T-helper 22 cell (primary cell): ENCODE results near the gene WDR90.
A peak's percentile ranks its signal among the peaks of the same experiment; 100 is the strongest.
"Not testable (repeated sequence)": the region's sequence is repeated elsewhere in the genome, so short reads cannot be mapped to it uniquely, and the experiment has no call there.

Experiments used
- DNase-seq: peaks from one replicate; pipeline ENCODE4 v3.0.0-alpha.2; 2020; ENCODE audit warnings: low read depth

WDR90 gene

DNA sequence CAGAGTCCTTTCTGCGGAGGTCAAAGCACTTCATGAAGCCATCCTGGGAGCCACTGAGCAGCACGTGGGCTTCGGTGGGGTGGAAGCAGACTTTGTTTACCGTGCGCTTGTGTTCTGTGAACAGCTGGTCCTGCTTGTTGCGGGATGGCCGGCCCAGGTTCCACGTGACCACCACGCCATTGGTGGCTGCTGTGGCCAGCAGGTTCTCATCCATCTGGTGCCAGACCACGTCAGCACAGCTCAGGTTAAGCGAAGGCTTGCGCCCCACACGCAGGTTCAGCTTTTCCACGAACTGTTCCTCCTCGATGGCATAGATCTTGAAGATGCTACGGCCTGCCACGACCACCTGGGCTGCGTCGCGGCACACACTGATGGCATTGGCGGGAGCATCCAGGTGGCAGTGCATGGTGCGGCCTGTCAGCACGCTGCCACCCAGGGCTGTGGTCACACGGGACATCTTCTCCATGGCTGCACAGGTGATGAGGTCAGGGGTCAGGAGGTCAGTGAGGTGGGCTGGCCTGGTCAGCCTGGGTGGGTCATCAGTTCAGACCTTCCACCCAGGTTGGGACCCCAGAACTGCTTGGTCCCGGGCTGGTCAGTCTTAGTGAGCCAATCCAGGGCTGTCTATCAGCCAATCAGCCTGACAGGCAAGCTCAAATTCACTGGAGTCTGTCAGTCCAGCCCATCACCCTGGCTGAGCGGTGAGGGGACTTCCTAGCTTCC lies 40.2 kb downstream of the WDR90 start:
- no peak for DNase-seq

DNA sequence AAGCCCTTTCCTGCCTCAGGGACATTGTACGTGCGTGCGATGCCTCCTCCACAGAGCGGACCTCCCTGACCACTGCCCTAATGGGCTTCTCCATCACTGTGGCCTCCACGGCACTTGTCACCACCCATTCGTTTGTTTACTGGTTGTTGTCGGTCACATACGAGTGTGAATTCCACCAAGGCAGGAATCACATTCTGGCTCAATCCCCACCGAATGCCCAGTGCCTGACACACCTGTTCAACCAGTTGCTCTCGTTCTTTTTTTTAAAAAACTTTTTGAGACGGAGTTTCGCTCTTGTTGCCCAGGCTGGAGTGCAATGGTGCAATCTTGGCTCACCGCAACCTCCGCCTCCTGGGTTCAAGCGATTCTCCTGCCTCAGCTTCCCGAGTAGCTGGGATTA lies 42.1 kb downstream of the WDR90 start:
- DNase-seq = not testable (repeated sequence)

DNA sequence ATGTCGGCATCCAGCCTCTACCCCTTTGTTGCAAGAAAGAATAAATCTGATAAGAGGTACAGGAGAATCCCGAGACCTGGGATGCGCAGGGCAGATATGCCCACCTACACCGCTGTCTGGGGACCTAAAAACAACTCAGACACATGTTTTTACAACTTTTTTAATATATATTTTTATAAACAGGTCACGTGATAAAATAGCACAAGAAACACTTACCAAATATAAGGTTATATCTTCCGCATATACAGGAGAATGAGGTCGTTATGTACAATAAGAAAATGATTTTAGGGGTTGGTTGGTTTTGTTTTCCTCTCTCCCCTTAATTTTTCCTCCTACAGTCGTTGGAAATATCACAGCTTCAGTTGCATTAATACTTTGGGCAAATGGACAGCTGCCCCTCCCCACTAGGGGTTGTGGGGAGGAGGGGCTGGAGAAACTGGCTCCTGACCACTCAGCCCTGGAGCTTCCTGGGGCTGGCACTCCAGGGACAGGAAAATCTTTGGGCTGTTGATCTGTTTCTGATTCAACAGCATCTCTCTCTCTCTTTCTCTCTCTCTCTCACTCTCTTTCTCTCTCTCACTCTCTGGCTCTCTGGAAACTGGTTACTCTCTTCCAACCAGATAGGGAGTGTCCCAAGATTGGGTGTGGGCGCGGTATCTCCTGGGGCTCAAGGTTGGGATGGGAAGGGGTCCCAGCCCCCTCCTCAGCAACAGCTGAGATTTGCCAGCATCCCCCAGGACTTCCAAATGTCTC lies 43.4 kb downstream of the WDR90 start:
- no peak for DNase-seq

DNA sequence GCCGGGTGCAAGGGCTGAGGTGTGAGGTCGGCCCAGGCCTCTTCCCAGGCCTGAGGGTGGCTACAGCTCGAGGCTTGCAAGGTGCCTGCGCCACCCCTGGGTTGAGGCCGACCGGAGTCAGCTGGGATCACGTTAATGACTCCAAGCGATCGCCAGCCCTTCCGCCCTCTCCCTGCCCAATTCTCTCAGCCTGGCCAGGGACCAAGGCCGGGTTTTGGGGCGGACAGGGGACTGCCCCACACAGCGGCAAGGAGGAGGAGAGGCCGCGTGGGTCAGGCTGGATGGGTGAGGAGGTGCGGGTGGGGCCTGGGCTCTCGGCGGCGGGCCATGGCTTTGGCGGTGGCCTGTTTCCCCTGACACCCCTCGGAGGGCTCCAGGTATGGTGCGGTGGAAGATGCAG lies 44.2 kb downstream of the WDR90 start:
- no peak for DNase-seq

DNA sequence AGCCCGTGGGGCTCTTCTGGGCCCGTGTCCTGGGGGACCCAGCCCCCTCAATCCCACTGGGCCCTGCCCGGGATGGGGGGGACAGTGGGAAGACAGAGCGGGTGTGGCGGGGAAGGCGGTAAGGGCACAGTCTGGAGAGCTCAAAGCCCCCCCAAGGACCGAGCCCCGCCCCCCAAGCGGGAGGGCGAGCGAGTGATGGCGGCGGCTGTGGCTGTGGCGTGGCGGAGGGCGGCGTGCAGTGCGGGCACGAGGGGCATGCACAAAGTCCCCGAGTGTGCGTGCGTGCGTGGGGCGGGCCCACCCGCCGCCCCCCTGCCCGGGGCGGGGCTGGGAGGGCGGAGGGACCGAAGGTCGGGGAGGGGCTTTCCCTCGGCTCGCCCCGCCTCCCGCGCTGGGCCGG lies 44.6 kb downstream of the WDR90 start:
- DNase-seq = no peak

DNA sequence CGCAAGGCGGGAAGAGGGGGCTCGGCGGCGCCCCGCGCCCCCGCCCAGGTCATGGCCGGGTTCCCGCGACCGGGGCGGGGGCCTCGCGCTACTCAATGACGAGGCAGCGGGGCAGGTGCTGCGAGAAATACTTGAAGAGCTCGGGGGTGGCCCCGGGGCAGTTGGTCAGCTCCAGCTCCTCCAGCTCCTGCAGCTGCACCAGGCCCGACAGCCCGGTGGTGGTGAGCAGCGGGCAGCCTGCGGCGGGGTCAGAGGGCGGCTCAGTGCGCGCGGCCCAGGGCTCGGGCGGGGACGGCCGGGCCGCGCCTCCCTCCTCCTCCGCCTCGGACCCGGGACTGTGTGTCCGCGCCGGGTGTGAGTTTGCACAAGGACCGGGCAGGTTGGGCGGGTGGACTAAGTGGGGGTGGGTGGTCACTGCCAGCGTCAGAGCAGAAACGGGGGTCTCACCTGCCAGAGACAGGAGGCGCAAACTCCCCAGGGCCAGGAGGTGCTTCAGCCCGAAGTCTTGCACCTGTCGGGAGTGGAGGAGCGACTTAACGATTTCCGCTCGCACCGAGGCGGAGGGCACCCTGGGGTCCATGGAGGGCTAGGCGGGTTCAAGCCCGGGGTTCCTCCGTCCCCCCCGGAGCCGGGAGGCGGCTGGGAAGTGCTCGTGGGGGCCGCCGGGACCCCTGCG lies 45.2 kb downstream of the WDR90 start:
- DNase-seq = no peak

DNA sequence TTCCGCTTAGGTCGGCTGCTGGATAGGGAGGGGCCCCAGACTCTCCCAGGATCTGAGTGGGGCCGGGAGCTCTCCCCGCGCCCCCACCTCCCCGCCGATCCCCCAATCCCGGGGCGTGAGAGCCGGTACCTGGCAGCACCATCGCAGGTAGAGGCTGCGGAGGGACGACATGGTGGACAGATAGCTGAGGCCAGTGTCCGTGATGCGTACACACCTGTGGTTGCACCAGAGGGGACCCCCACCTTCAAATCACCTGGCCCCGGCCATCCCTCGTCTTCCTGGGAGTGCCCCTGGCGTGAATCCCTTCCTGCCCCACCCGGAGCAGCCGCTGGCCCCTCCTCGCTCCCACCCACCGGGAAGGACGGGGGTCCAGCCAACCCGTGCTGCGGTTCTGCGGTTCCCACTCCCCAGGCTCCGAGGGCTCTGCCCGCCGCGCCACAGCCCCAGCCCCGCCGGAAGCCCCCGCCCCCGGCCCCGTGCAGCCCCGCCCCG lies 45.7 kb downstream of the WDR90 start:
- peak; percentile 51 for DNase-seq

DNA sequence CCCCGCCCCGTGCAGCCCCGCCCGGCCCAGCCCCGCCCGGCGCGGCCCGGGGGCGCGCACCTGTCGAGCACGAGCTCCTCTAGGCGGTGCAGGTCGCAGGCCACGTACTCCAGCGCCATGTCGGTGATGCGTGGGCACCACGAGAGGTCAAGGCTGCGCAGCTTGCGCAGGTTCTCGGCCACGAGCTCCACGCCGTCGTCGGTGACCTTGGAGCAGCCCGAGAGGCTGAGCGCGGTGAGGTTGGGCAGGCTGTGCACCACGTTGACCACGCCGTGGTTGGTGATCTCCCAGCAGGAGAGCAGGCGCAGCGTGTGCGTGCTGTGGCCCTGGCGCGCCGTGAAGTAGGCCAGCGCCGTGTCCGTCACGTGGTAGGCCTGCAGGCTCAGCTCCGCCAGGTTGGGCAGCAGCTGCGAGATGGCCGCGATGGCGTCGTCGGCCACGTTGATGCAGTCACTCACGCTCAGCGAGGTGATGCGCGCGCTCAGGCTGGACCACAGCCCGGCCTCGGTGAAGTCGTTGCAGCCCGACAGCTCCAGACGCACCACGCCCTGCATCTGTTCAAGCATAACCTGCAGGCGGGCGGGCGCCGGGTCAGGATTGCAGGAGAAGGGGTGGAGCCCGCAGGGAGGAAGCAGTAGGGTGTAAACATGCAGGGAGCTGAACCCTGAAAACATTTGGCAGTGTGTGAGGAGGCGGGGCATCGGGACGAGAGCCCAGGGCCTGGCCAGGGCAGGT lies 46.4 kb downstream of the WDR90 start:
- DNase-seq = peak; percentile 39

DNA sequence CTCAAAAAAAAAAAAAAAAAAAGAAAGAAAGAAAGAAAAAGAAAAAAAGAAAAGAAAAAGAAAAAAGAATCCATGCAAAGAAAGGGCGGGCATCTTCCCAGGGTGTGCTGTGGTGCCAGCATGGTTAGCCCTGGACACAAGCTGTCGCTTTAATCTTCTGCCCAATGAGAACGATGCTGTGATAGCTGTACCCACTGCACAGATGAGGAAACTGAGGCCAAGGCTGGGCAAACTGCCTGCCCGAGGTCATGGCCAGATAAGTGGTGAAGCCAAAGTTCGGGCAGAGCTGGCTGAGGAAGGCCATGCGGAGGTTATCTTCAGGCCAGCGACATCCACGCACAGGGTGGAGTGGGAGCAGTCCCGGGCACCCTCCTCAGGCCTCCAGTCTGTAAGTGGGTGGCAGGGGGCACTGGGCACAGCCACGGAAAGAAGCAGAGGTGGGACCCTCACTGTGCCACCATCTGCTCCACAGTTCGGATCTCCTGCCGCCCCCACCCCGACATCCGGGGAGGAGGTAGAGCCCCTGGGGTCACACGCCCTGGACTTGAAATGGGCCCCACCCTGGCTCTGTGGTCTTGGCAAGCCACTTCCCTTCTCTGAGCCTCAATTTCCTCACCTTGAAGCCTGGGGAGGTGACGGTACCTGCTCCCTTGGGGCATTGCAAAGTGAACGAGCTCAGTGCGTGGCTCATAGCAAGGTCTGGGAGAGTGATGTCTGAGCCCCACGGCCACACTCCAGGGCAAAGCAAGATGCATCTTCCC lies 49.9 kb downstream of the WDR90 start:
- no peak for DNase-seq

DNA sequence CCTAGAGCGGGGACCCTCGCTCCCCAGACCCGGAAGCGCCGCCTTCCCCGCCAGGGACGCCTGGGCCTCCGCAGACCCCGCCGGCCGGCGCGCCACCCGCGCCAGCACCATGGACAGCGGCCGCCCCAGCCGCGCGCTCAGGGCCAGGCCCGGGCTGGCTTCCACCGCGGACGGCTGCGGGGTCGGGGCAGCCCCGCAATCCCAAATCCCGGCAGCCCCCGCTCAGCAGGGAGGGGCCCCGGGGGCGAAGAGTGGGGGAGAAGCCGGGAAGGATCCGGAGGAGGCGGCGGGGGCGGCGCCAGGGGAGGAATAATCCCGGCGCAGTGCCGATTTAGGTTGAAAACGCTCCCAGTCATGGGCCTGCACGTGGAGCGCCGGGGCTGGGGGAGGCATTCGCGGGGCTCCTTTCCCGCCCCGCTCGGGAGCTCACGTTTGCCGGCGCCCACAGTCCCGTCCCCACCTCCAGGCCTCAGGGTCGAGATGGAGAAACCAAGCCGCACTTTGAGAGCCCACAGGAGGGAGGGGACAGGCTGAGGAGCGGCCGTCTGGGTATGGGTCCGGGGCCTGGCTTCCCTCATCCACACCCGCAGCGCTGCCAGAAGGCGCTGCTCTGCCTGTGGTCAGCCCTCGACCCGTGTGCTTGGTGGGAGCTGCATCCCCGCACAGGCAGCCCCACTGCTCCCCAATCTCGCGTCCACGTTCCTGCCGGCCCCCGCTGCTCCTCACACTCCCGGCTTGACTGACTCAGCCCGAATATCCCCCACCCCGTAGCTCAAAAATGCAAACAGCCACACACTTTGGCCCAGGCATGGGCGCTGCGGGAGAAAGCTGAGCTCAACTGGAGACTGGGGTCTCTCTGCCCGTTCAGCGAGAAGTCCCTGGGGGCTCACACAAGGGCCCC lies 51.8 kb downstream of the WDR90 start:
- DNase-seq = no peak

DNA sequence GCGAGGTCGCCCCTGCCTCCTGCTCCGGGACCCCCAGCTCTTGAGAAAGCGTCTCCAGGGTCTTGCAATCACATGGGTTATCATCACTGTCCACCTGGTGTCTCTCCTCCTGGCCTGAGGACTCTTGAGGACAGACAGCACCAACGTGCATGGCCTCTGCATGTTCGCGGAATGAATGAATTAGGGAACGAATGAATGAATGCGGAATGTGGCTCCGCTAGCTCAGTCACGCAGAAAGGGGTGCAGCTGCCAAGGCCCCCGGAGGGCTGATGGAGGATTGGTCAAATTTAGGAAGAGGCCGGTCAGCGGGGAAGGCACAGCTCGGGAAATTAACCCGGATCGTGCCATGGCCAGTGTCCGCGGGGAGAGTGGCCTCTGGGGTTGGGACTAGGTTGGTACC lies 53.2 kb downstream of the WDR90 start:
- DNase-seq = no peak

DNA sequence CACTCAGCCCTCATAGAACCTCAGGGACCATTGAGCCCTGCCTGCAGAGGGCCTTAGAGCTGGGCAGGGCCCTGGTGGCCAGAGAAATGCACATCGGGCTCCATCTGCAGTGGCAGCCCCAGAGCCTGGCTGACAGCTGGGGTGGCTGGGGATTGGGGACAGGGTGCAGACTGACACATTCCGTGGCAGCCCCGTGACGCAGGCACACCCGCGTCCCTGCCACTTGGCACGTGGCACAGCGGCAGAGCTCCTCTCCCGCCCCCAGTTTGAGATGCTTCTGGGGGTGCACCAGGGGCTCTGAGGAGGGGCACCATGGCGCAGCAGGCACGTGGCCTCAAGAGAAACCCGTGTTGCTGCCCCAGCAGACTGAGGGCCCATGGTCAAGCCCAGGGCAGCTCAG lies 54.2 kb downstream of the WDR90 start:
- DNase-seq = no peak

DNA sequence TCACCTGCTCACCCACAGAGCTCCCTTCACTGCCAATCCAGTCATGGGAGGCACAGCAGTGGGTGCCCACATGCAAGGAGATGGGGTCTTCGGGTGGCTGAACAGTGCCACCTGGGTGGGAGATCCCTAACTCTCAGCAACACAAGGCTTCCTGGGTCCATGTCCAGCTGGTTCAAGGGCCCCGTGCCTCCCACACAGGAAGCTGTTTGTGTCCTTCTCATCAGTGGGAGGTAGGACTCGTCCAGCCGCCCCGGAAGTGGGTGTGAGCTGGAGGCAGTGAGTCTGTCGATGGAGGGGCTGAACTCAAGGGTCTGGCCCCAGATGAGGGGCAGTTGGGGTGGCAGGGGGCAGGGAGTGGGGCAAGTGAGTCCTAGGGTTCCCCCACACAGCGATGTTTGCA lies 54.9 kb downstream of the WDR90 start:
- DNase-seq = no peak

DNA sequence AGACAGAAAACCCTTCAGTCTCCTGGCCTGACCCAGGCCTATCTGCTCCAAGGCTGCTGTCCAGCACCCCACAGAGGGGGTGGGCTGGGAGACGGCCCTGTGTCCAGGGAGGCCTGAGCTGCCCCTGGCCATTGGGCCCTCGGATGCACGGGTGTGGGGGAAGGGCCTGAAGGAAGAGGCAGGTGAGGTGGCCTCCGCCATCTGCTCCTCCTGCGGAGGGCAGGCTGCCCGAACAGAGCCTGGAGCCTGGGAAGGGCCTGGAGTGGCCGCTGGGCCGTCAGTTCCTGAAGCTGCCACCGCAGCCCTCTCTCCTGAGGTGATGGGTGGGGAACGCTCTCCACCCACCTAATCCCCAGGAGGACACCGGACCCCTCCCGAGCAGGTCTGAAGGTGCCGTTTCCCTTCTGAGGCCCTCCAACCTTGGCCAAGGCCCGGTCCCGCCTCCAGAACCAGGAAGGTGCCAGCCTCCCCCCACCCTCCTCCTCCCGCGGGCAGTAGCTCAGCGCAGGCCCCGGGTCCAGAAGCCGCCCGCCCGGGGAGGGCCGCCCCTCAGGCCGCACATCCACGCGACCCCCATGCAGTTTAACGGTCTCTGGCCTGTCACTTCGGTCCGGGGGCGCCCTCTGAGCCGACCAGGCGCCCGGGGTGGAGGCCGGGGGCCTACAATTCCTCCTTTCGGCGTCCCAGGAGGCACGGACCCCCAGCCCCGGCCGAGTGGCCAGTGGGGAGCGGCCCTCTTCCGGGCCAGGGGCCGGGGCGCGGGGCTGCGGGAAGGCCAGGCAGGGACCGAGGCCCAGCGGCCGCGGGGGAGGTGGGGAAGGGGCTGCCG lies 55.6 kb downstream of the WDR90 start:
- no peak for DNase-seq

DNA sequence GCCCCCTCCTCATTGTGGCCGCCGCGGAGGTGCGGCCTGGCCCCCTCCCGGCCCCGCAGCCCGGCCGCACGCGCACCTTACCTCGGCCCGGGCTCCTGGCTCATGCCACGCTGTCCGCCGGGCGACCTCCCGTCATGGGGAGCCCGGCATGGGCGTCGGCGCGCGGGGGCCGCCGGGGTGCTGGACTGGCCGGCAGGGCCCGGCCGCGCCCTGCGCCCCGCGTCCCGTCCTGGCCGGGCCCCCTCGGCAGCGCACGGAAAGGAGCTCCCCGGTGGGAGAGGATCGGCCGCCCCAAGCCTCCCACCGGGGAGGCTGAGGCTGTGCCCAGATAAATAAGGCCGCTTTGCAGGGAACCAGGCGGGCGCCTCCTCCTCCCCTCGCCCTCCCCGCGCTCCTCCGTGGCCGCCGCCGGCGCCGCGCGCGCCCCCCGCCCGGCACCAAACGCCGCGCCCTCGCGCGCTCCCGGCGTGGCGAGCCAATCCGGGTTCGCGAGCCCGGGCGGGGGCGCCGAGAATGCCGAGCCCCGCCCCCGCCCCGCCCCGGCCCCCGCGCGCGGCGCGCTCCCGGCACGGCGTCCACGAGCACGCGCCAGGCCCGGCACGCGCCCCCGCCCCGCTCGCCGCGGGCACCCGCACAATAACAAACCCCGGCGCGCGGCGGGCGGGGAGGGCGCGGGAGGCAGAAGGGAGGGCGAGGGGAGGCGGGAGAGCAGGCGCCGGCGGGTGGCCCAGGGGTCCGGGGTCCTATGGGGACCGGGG lies 56.4 kb downstream of the WDR90 start, which contains the start of gene FBXL16:
Gene FBXL16 (minus strand): TSS at position 371 of the 758 bp plus-strand sequence. CDS start 8,396 bp downstream, outside the sequence.
- DNase-seq = no peak

DNA sequence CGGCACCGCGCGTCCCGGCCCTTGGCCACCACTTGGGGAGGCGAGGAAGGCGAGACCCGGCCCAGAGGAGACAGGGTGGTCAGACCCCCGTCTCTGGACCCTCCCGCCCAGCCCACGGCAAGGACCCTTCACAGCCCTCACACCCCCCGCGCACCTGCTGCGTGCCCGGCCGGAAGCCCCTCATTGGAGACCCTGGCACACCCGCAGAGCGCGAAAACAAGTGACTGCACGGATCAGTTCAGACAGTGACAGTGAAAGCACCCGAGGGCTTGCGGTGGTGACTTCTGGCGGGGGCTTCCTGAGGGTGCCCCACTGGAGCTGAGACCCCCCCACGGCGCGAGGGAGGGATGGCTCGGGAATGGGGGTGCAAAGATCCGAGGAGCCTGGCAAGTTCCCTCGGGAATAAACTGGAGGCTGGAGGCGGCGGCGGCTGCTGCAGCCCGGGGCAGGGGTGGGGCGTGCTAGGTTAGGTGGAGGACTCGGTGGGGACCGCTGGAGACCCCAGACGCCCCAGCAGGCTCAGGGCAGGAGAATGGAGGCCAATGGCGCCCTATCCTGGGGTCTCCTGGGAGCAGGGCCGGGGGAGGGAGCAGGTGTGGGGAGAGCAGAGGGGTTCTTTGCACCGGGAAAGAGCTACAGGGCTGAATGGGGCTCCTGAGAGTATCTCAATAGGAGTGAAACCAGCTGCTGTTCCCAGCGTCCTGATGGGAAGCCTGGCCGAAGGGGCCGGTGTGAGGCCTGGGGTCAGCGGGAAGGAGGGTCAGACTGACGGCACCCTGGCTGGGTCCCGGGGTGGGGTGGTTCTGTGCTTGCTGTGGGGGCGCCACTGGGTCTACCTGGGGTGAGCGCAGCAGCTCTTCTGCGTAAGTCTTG lies 57.3 kb downstream of the WDR90 start:
- DNase-seq = no peak

DNA sequence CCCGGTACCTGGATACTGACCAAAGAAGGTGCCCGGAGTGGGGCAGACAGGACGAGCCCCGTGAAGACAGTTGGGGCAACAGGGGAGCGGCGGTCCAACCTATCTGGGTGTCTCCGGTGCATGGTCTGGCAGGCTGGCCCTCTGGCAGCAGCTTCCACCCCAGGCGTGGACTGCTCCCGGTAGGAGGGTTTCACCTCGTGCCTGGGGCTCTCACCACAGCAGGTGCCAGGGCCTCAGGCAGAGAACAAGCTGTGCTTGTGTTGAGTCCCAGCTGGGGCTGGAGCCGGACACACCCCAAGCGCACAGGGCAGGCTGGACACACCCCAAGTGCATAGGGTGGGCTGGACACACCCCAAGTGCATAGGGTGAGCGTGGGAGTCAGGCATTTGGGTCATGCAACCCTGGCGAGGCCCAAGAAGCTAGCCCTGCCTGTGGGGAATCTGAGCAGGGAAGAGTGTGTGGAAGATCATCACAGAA lies 57.9 kb downstream of the WDR90 start:
- DNase-seq = no peak

DNA sequence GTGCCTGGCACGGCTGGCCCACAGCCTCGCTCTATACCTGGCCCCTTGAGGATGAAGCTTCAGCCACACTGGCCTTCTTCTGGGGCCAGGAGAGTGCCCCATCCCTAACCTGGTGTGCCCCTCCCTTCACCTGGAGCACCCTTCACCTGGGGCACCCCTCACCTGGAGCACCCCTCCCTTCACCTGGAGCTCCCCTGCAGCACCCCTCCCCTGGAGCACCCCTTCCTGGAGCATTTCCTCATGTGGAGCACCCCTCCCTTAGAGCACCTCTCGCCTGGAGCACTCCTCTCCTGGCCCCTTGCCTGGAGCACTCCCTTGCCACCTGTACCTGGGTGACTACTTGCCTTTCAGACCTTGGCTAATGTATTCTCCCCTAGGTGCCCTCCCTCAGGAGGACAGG lies 58.9 kb downstream of the WDR90 start:
- DNase-seq = no peak
